Measurements from ENCODE around the gene PLEKHM2.

Gene PLEKHM2

GRCh38 chr1:15755021-15755645 lies 71.0 kb downstream of the PLEKHM2 start:
- TF ChIP-seq CTCF (IDR thresholded peaks at IDR 0.05; ENCODE audit: low read length) (no peak), EZH2 (IDR thresholded peaks at IDR 0.05; ENCODE audit: borderline replicate concordance, low read length) (no peak)
- Histone ChIP-seq H3K9ac (ENCODE audit: low read length) (no peak overlapping the region), H3K9me2 (ENCODE audit: low read depth, low read length) (no peaks in the 10 kb centered on the region), H3K27ac (ENCODE audit: low read depth, low read length, poor library complexity, severe bottlenecking) (no peak overlapping the region), H4K20me1 (ENCODE audit: insufficient read depth, low read length) (no peaks in the 10 kb centered on the region), H3K27me3 (ENCODE audit: insufficient read depth, low read length) (0 out of 2 replicates have a peak, but pooled peaks cover 3% of the 10 kb centered on the region), H3K4me3 (ENCODE audit: low read depth, low read length, poor library complexity, severe bottlenecking) (no peak overlapping the region), H2AFZ (ENCODE audit: low read length) (no peak overlapping the region), H3K4me1 (ENCODE audit: insufficient read depth, low read length, severe bottlenecking) (no peaks in the 10 kb centered on the region), H3K79me2 (ENCODE audit: insufficient read depth, low read length) (no peaks in the 10 kb centered on the region), H3K9me3 (ENCODE audit: low read length) (no peaks in the 10 kb centered on the region), H3F3A (ENCODE audit: insufficient read depth, low read length) (no peaks in the 10 kb centered on the region), H3K36me3 (ENCODE audit: insufficient read depth, low read length) (no peaks in the 10 kb centered on the region), H3K4me2 (ENCODE audit: low read length) (no peak overlapping the region)

- Histone ChIP-seq H3K9me3 (ENCODE audit: low read length) (no peaks in the 10 kb centered on the region), H3K4me1 (ENCODE audit: insufficient read depth, low read length, severe bottlenecking) (no peaks in the 10 kb centered on the region), H2AFZ (ENCODE audit: low read length) (no peak overlapping the region), H3K9me2 (ENCODE audit: low read depth, low read length) (no peaks in the 10 kb centered on the region), H3K9ac (ENCODE audit: low read length) (no peak overlapping the region), H3K27ac (ENCODE audit: low read depth, low read length, poor library complexity, severe bottlenecking) (no peak overlapping the region), H3K79me2 (ENCODE audit: insufficient read depth, low read length) (no peaks in the 10 kb centered on the region), H3K4me2 (ENCODE audit: low read length) (no peak overlapping the region), H3K4me3 (ENCODE audit: low read depth, low read length, poor library complexity, severe bottlenecking) (no peak overlapping the region), H4K20me1 (ENCODE audit: insufficient read depth, low read length) (no peaks in the 10 kb centered on the region), H3F3A (ENCODE audit: insufficient read depth, low read length) (no peaks in the 10 kb centered on the region), H3K36me3 (ENCODE audit: insufficient read depth, low read length) (no peaks in the 10 kb centered on the region), H3K27me3 (ENCODE audit: insufficient read depth, low read length) (peaks cover 4% of the 10 kb centered on the region; the same call in 1 of the 2 replicates)
- TF ChIP-seq EZH2 (IDR thresholded peaks at IDR 0.05; ENCODE audit: borderline replicate concordance, low read length) (no peak), CTCF (IDR thresholded peaks at IDR 0.05; ENCODE audit: low read length) (no peak)
Measured at GRCh38 chr1:15755646-15756040, 71.5 kb downstream of the PLEKHM2 start.

GRCh38 chr1:15756143-15757015 lies 72.3 kb downstream of the PLEKHM2 start:
- Histone ChIP-seq H3K27ac (ENCODE audit: low read depth, low read length, poor library complexity, severe bottlenecking) (no peak overlapping the region), H3K79me2 (ENCODE audit: insufficient read depth, low read length) (no peaks in the 10 kb centered on the region), H3K9me2 (ENCODE audit: low read depth, low read length) (no peaks in the 10 kb centered on the region), H3F3A (ENCODE audit: insufficient read depth, low read length) (no peaks in the 10 kb centered on the region), H3K27me3 (ENCODE audit: insufficient read depth, low read length) (peaks cover 6% of the 10 kb centered on the region; the same call in 1 of the 2 replicates), H2AFZ (ENCODE audit: low read length) (no peak overlapping the region), H3K4me3 (ENCODE audit: low read depth, low read length, poor library complexity, severe bottlenecking) (no peak overlapping the region), H3K9me3 (ENCODE audit: low read length) (no peaks in the 10 kb centered on the region), H3K9ac (ENCODE audit: low read length) (no peak overlapping the region), H3K4me2 (ENCODE audit: low read length) (no peak overlapping the region), H3K36me3 (ENCODE audit: insufficient read depth, low read length) (no peaks in the 10 kb centered on the region), H4K20me1 (ENCODE audit: insufficient read depth, low read length) (no peaks in the 10 kb centered on the region), H3K4me1 (ENCODE audit: insufficient read depth, low read length, severe bottlenecking) (no peaks in the 10 kb centered on the region)
- TF ChIP-seq EZH2 (IDR thresholded peaks at IDR 0.05; ENCODE audit: borderline replicate concordance, low read length) = no peak

Data from OCI-LY1 (cell line).